CD4-positive, alpha-beta T cell treated with Interleukin-4 for 1 hour (primary cell): ENCODE measurements around the gene NELL2.

Source experiments
- DNase-seq, 2 donors: peaks; one replicate each; pipeline ENCODE4 v3.0.0-alpha.2; 2020 to 2022

Gene NELL2

DNA sequence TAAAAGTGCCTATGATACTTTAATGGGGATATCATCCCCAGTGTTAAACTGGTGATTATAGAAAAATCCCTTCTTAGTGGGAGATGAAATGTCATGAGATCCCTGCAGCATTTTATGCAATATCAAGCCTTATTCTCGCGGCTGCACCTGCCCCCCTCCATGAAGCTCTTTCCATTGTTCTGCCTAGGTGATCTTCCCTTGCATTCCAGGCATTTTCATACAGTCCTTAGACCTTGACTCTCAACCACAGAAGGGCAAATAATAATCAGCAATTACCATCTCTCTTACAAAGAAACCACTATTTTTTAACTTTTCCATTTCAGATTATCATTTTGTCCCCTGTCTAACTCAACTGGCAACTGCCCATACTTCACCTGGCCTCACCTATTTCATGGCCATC, 352.3 kb downstream of the NELL2 start:
- DNase-seq: no peak

DNA sequence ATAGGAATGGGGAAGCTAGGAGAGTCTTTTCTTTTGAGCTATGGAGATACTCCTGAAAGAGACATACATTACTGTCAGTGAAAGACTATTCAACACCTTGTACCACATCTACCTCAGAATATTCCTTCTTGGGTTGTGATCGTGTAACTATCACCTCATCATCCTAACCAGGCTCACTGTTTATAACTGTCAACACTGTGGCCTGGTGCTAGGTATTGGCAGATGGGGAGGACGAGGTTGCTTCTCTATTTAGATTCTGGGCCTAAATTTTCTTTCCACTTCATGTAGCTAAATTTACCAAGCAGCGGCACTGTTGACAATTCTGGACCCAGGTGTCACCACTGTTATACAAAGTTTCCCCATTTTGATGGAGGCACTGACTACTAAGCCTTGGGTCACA, 354.4 kb downstream of the NELL2 start:
- no peak for DNase-seq

DNA sequence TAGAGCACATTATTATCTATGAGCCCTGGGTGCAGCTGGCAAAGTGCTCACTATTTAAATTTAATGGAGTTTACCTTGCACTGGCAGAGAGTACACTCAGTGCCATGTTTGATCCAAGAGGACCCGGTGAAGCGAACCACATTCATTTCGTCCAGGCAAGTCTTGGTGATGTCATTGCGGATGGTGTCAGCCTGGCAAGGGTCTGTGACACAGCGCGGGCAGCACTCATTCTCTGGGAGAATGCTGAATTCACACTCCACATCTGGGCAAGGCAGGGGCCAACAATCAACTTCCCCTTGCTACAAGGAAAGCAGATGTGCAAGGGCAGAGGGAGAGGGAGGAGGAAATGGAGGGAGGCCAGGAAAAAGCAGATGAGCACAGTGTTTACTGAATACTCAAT, 356.2 kb downstream of the NELL2 start:
- no peak for DNase-seq

DNA sequence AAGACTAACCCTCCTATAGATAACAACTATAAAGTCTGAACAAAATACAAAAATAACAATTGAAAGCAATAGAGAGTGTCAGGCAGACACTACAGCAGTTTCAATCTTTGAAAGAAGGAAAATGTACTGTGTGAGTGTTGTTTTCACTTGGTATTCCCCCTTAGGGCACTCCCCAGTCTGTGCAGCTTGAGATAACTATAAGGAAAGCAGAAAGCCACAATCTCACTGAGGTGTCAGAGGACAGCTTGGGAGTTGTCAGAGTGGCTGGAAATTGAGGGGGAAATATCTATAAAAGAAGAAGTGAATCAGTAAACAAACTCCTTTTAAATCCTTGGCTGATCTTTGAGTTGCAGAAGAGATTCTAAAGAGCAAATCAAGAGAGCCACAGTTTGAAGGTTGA, 364.8 kb downstream of the NELL2 start:
- DNase-seq: no peak

DNA sequence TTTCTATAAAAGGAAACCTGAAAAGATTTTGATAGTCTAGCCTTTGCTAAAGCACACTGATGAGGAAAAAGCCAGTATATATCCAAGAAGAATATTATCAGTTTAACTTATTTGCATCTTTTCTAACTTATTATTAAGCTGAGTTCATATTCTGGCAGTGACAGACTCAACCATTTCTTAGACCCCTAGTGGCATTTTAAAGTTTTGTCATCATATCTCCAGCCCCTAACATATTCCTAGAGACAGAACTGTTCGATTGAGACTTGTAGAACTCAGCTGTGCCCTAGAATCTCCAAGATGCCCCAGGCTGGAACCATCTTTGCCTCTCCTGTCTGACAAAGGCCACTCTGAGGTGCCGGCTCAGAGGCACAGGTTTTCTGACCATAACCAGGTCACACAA, 365.6 kb downstream of the NELL2 start:
- no peak for DNase-seq

DNA sequence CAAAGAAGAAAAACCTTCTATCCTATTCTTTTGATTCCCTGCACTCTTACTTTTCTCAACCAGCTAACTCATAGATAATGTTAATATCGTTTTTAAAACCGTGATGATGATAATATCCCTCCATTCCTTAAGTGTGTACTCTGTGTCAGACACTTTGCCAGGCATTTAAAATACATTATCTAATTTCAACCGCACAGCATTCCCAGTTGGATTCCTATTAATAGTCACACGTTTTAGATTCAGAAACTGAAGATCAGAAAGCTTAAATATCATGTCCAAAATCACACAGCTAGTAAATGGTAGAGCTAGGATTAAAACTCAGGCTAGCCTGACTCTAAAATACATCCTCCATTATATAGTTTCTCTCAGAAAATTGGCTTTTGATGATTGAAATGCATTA, 366.0 kb downstream of the NELL2 start:
- no peak for DNase-seq

DNA sequence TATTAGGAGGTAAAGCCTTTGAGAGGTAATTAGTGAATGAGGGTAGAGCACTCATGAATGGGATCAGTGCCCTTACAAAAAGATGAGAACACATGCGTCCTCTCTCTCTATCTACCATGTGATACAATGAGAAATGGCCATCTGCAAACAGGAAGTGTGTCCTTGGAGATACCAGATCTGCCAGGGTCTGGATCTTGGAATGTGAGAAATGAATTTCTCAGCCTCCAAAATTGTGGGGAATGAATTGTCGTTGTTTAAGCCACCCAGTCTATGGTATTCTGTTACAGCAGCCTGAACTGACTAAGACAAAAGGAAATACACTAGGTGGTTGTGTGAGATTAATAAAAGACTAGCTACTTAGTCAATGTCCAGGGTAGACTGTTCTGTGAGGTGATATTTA, 366.6 kb downstream of the NELL2 start:
- DNase-seq: no peak

DNA sequence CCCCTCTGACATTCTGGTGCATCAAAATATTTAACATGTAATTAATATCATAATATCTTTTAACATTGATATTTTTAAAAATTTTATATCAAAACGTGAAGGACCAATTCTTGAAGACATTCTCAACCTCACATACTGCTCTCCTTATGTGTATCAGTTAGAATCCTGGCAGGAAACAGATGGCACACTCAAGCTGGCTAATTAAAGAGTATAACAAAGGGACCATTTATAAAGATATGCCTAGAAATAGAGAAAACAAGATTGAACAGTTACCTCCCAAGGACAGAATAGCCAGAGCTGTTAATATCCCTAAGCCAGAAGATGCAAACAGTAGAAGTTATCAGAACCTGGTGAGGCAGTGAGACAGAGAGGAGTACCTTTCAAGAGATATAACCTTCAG, 368.7 kb downstream of the NELL2 start:
- no peak for DNase-seq

DNA sequence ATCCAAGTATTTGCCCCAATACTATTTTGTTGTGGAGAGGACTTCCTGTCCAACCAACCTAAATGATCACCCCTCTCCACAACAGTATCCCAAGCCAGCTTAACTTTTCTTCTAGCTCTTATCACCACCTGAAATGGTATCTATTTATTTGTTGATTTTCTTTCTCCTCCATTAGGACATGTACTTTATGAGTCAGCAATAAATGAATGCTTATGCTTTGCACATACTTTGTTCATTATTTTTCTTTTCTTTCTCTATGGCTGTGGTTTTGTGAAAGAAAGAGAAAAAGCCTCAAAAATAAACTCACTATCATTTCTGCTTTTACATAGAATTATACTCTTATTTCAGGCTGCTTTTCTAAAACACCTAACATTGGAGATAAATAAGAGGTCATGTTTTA, 371.3 kb downstream of the NELL2 start:
- no peak for DNase-seq

DNA sequence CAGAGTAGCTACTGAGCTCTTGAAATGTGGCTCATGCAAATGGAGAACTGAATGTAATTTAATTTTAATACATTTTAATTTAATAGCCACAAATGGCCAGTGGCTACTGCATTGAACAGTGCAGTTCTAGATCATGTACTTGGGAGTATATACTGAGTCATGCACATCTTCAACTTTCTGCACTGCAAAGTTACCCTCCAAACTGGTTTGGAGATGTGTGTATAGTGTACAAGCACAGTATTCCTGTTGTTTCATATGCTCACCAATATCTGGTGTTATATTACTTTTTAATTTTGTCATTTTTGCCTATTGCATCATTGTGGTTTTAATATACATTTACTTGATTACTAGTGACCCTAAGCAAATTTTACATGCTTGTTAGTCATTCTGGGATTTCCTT, 372.8 kb downstream of the NELL2 start:
- DNase-seq: no peak

DNA sequence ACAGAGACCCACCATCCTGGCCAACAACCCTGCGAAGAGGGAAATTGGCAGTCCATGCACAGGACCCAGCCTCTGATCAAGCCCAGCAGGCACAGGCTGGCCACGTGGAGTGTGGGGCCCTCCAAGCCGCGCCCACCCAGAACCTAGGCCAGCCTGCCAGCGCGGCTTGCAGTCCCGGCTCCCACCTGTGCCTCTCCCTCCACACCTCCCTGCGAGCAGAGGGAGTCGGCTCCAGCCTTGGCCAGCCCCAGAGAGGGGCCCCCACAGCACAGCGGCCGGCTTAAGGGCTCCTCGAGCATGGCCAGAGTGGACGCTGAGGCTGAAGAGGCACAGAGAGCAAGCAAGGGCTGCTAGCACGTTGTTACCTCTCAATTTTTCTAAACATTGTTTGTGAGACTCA, 373.4 kb downstream of the NELL2 start:
- no peak for DNase-seq

DNA sequence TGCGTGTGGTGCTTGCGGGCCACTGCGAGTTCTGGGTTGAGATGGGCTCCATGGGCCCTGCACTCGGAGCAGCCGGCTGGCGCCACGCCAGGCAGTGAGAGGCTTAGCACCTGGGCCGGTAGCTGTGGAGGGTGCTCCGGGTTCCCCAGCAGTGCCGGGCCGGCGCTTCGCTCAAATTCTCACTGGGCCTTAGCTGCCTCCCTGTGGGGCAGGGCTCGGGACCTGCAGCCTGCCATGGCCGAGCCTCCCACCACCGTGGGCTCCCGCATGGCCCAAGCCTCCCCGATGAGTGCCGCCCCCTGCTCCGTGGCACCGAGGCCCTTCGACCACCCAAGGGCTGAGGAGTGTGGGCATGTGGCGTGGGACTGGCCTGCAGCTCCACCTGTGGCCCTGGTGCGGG, 375.7 kb downstream of the NELL2 start:
- no peak for DNase-seq

DNA sequence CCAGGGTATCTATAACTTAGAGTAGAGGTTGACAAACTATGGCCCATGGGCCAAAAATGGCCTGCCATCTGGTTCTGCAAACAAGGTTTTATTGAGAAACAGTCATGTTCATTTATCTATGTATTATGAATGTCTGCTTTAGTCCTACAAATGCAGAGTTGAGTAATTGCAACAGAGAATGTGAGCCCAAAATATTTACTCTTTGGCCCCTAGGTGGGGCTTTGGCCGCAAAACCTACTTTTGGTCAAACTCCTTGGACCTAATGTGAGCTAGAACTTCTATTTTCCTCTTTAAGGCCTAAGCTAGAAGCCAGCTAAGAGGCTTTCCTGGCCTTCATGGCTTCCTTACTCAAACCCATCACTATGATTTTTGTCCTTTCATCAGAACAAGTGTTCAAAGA, 379.1 kb downstream of the NELL2 start:
- DNase-seq: no peak

DNA sequence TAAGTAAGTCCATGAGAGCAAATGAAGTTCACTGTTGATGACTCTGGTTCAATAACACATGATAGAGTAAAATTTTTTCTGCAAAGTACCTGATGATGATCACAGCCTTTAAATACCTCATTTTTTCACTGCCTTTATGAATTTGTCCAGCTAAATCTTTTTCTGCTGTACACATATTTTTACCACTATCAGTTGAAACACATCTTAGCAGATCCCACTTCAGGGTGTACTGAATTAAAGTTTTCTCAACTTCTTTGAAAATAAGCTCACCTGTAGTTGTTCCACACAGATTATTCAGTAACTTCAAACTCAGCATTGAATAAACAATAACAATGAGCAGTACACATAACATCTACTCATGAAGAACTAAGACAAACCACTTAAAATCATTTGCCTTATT, 385.9 kb downstream of the NELL2 start:
- no peak for DNase-seq

DNA sequence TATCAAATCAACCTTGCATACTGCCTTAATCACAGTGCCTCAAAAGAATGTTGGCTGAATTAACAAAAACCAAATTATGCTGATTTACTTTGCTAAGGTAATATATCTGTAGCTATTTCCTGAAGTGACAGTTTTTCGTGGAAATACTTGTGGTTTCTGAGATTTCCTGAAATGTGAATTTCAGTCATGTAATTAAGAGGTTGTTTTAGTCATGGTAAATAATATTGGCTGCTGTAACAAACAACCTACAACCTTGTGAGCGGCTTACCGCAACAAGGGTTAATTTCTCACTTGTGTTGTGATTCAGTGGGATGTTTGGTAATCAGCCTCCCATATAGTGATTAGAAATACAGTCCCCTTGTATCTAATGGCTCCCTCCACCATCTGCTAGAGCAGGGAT, 387.9 kb downstream of the NELL2 start:
- no peak for DNase-seq

DNA sequence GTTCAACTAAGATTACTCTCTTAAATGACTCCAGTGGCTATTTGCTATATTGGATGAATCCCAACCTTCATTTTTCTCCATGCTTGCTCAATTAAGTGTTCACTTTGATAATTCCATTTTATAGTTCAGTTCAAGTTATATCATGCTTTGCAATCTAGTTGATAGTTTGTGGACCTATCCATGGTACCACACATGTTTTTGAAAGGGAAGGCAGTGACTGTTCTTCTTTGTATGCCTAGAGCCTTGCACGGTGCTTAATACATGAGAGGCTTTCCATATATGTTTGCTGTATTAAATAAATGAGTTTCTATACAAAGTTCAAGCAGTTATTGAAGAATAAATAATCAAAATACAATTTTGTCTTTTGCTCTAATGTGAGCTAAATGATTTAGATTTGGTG, 391.3 kb downstream of the NELL2 start:
- DNase-seq: no peak

DNA sequence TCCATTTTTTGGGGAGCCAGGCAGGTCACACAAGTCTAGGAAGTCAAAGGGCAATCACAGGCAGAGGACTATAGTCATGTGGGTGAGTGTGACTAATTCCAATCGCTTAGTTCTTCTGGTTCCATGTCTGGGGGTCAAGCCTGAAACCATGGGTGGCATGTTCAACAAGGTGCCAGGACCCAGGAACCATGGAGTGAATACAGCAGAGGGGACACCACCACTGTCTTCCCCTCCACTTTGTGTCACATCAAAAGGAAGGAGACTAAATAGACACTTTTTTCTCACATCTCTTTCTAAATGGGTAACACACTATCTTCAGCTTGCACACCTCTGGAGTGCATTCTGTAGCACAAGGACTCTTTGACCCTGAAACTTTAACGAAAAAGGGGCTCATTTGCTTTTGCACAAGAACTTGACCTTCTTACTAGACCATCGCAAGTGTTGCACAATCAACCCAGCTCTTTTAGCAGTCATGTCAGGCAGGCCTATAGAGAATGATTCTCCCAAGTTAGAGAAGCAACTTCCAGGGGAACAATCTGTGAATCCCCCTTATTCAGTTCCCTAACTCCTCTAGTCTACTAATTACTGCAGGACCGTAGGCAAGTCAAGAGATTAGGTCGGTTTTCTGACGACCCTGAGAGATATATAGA, 398.7 kb downstream of the NELL2 start:
- DNase-seq: no peak

DNA sequence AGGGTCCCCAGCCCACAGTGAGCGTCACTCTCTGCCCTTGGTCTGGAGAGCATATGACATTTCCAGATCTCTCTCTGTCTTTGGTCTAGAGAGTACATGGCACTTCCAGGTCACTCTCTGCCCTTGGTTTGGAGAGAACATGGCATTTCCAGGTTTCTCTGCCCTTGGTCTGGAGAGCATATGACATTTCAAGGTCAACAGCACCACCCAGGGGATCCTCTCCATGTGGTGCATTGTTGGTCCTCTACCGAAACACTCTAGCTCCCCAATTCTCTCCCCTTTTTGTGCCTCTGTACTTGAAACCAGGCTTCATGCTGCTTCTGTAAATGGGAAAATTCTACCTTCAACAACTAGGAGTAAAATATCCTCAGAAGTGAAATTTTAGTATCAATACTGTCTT, 399.4 kb downstream of the NELL2 start:
- DNase-seq: no peak

DNA sequence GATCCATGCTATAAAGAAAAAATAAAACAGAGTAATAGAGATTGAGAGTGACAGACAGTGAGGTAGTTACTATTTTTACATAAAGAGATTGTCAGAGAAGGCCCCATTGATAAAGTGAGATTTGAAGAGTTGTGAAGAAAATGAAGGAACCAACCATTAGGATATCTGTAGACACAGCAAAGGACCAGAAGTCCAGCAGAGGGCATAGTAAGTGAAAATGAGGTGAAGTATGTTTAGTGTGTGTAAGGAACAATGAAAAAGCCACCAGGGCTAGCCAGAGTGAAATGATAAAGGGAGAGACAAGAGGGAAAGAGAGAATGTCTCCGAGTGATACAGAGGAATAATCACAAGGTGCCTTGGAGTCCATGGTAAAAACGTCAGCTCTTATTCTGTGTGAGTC, 411.0 kb downstream of the NELL2 start:
- no peak for DNase-seq

DNA sequence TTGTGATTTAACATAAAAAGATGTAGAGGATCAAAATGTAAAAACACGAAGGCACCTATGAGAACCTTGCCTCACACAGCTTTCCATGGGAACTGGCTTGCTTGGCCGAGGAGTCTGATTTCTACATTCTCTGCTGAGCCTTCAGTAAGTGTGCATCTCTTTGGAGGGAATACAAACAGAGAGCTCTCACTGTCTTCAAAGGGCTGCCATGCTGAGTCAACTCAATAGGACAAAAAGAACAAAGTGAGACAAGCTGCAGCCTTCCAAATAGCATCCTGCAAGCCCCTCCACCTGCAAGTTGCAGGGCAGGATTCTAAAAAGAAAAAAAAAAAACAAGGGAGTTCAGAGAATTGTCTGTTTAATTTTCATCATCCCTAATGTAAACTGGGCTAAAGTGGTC, 411.9 kb downstream of the NELL2 start:
- no peak for DNase-seq

DNA sequence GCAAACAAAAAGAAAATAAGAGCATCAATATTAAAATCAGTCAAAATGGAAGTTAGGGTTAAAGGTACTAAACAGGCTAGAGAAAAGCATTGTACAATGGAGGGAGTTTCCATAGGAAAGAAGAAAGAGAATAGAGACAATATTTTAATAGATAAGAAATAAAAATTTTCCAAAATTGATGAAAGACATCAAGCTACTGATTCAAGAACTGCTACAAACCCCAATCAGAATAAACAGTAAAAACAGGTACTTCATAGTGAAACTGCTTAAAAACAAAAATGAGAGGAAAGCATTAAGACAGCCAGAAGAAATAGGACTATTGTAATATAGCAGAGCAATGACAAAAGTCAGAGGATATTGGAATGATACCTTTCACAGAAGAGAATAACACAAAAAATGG, 413.4 kb downstream of the NELL2 start:
- no peak for DNase-seq

DNA sequence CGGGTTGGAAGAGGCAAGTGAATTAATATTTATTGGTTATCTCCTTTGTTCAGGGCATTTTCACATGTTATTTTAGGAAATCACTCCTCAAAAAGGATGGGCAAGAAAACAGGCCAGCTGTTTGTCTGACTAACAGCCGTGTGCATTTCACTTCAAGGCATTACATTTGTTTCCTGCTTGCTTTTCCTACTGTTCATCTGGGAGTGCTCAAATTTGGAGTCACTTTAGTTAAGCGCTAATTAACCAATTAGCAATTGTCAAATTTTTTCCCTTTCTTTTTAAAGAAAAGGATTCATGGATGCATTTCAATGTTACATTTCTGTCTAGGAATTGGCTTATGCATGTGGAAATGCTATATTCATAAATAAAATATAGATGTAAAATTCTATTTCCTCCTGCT, 415.9 kb downstream of the NELL2 start:
- no peak for DNase-seq

DNA sequence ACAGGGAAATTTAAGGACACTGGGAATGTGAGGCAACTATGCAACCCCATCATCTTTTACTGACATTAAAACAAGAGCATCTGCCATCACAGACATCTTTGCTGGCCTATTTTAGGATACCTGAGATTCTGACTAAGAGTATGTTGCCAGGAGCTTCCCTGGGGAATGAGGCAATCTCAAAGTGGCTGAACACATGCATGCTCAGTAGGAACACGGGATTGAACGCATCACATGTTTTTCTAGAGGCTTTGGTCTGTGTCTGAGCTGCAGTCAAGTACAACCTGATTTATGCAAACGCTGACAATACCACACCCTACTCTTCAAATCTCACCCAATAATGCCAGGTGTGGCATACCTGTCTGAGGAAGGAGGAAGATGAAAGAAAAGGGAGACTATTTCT, 416.5 kb downstream of the NELL2 start:
- DNase-seq: no peak
